IPS-NIHi11 (cell line): Measurements from ENCODE around the gene RIPOR1.

ENCODE experiments used
- DNase-seq: peaks from one replicate; pipeline ENCODE4 v3.0.0; 2012; ENCODE audit warnings: mixed read lengths, low spot score

Gene RIPOR1

DNA sequence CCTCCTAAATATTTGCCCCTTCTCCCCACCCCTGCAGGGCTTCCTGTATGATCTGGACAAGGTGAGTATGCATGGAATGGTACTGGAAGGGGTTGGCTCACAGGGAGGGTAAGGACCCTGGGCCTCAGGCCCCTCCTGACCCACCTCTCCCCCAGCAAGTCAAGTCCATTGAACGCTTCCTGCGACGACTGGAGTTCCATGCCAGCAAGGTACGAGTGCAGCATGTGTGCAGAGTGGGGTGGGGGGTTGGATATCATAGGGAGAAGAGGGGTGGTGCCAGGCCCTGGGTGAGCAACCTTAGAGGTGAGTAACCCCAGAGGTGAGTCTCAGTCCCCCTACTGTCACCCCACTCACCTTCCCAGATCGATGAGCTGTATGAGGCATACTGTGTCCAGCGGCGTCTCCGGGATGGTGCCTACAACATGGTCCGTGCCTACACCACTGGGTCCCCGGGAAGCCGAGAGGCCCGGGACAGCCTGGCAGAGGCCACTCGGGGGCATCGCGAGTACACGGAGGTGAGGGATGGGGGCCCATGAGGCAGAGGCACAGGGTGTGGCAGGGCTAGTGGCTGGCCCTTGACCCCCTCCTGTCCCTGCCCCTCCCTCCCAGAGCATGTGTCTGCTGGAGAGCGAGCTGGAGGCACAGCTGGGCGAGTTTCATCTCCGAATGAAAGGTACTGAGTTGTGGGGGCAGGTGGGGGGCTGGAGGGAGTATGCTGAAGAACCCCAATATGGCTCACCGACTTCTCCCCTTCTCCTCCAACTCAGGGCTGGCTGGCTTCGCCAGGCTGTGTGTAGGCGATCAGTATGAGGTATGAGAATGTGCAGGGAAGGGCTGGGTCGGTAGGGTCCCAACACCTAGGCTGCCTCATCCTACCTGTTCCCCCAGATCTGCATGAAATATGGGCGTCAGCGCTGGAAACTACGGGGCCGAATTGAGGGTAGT is 11.3 kb downstream of the RIPOR1 start:
- no peak for DNase-seq

DNA sequence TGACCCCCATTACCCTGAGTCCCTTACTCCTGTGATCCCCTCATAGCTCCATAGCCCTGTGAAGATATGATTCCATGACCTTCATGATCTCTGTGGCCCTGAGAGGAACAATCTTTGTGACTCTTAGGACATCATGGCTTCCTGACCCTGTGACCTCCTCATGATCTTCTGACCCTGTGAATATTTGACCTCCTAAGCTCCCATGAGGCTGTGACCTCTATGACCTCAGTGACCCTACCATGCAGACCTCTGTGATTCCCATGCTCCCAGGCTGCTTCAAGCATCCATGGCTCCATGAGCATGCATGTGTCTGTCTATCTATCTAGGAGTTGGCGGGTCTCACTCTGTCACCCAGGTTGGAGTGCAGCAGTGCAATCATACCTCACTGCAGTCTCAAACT is 12.1 kb downstream of the RIPOR1 start:
- no peak for DNase-seq

DNA sequence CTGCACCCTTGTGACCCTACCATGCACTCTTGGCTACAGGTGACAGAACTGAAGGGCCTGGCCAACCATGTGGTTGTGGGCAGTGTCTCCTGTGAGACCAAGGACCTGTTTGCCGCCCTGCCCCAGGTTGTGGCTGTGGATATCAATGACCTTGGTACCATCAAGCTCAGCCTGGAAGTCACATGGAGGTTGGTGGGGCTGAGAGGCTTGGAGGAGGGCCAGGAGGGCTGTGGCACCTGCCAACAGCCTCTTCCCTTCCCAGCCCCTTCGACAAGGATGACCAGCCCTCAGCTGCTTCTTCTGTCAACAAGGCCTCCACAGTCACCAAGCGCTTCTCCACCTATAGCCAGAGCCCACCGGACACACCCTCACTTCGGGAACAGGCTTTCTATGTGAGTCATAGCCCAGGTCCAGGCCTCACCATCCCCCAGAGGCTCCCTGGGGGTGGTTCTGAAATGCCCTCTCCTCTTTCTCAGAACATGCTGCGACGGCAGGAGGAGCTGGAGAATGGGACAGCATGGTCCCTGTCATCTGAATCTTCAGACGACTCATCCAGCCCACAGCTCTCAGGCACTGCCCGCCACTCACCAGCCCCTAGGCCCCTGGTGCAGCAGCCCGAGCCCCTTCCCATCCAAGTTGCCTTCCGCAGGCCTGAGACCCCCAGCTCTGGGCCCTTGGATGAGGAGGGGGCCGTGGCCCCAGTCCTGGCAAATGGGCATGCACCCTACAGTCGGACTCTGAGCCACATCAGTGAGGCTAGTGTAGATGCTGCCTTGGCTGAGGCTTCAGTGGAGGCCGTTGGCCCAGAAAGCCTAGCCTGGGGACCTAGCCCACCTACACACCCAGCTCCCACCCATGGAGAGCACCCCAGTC is 13.0 kb downstream of the RIPOR1 start:
- no peak for DNase-seq

DNA sequence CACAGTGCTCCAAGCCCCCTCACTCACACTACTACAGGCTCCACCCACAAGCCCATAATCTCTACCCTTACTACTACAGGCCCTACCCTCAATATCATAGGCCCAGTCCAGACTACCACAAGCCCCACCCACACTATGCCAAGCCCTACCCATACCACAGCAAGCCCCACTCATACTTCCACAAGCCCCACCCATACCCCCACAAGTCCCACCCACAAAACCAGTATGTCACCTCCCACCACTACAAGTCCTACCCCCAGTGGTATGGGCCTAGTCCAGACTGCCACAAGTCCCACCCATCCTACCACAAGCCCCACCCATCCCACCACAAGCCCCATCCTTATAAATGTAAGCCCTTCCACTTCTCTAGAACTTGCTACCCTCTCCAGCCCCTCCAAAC is 13.8 kb downstream of the RIPOR1 start:
- DNase-seq: peak; percentile 82

DNA sequence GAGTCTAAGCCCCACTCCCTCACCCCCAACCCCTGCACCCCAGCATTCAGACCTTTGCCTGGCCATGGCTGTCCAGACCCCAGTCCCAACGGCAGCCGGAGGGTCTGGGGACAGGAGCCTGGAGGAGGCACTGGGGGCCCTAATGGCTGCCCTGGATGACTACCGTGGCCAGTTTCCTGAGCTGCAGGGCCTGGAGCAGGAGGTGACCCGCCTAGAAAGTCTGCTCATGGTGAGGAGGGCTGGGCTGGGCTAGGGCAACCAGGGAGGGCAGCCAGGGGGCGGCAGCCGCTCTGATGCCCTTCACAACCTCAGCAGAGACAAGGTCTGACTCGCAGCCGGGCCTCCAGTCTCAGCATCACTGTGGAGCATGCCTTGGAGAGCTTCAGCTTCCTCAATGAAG is 14.4 kb downstream of the RIPOR1 start:
- no peak for DNase-seq

DNA sequence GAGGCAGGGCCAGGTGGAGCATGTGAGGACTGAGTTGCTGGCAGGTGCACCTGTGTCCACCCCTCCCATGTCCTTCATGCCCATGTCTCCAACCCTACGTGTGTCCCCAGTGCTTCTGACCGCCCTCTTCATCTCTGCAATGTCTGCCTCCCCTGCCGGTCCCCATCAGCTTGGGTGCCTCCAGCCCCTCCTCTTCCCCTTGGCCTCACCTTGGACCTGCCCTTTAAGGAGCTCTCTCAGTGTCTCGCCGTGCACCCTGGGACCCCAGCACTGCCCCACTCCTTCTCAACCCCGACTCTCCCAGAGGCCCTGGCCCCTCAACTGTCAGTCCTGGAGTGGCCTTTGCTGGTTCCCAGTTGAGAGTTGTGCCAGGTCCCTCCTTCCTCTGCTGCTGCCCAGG is 15.0 kb downstream of the RIPOR1 start:
- DNase-seq: peak; percentile 5

DNA sequence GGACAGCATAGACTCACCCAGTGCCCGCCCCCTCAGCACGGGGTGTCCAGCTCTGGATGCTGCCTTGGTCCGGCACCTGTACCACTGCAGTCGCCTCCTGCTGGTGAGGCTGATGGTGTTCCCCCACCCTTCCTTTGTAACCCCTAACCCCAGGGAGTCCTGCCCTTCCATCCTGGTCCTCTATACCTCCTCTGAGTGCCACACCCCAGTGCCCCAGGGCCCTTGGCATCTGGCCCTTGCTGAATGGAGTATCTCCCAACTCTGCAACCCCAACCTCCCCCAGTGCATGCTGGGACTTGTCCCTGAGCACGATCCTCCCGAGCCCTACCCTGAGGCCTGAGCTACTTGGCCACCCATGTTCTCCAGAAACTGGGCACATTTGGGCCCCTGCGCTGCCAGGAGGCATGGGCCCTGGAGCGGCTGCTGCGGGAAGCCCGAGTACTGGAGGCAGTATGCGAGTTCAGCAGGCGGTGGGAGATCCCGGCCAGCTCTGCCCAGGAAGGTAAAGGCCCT is 15.8 kb downstream of the RIPOR1 start:
- peak; percentile 18 for DNase-seq

DNA sequence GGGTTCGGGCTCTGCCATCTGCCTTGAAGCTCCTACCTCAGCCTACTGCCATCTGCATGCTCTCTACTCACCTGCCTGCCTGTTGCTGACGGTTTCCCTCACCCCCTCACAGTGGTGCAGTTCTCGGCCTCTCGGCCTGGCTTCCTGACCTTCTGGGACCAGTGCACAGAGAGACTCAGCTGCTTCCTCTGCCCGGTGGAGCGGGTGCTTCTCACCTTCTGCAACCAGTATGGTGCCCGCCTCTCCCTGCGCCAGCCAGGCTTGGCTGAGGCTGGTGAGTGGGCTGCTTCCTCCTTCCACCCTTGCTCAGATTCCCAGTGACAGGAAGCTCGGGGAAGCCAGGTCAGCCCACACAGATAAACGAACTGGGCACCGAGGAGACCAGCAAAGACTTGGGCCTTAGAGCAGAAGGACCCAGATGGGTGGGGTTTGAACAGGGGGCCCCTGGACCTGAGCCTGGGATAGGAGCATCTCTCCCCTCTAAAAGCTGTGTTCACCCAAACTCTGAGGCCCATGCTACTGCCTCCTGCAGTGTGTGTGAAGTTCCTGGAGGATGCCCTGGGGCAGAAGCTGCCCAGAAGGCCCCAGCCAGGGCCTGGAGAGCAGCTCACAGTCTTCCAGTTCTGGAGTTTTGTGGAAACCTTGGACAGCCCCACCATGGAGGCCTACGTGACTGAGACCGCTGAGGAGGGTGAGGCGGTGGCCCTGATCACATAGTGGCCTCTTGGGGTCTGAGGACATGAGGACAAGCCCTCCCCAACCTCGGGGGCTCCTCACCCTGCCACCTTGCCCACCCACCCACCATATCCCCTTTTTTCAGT is 16.4 kb downstream of the RIPOR1 start:
- DNase-seq: no peak

DNA sequence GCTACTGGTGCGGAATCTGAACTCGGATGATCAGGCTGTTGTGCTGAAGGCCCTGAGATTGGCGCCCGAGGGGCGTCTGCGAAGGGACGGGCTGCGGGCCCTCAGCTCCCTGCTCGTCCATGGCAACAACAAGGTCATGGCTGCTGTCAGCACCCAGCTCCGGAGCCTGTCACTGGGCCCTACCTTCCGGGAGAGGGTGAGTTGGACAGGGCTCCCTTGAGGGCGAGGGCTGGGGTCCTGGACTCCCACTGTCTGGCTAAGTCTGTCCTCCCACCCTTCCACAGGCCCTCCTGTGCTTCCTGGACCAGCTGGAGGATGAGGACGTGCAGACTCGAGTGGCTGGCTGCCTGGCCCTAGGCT is 17.0 kb downstream of the RIPOR1 start:
- DNase-seq: no peak

DNA sequence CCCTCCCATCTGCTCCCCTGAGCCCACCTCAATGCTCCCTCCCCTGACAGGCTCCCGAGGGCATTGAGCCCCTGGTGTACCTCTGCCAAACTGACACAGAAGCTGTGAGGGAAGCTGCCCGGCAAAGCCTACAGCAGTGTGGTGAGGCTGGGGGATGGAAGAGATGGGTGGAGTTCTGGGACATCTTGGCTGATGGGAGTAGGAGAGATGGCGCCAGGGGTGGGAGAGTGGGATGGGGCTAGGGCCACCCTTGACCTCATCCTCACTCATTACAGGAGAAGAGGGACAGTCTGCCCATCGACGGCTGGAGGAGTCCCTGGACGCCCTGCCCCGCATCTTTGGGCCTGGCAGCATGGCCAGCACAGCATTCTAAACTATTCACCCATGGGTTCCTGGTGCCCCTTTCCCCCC is 17.5 kb downstream of the RIPOR1 start:
- no peak for DNase-seq

DNA sequence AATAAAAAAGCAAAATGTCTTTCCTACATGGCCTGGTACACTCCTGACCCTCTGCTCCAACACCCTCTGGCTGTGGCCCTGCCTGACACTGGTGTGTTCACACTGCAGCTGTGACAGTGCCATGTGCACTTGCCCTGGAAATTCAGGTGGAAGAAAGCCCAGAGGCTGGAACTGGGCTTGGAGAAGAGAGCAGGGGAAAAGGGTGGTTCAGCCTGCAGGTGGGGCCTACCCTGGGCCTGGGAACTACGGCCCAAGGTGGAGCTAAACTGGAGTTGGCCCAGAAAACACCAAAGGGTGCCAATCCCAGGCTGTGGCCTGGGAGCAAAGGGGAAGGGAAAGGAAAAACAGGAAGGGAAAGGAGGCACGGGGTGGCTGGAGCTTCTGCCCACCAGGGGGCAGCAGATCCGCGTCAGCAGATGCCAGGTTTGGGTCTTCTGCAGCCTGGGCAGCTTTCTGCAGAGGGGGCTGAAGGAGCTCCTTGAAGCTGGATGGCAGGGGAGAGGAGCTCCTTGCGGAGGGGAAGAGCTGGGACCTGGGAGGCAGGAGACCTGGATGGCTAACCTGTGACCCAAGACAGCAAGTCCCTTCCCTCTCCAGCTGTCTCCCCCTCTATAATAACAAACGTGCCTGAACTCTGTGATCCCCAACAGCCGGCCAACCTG is 18.3 kb downstream of the RIPOR1 start:
- DNase-seq: peak; percentile 93

DNA sequence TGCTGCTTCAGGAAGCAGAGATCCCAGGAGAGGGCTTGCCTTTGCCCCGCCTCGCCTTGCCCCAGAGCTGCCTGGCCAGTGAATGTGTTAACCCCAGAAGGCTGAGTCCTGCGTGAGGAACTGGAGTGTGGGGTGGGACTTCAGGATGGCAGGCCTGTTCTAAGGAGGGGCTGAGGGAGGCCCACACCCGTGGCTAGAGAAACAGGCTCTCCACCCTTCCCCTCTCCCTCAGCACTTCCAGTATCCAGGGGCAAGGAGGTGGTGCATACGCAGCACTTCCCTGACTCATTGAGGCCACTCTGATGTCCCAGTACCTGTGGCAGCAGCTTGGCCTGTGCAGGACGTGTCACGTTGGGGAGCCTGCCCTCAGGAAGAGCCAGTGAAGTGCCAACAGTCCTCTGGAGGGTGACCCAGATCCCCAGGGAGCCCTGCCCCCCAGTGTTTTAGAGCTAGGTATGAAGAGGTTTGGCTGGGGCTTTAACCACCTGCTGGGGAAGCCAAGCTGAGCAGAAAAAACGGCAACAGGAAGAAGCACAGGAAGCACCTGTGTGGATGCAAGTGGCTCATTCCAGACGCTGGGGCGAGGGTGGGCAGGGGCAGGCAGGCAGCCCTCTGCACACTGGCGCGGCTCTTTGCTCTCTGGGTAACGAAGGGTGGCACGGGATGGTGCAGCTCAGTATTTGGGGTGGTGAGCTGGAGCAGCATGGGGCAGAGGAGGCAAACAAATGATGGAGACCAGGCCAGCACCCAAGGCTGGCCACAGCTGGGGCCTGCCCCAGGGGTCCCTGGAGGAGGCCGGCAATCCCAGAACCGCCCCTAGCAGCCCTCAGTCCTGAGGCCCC is 19.0 kb downstream of the RIPOR1 start:
- no peak for DNase-seq

DNA sequence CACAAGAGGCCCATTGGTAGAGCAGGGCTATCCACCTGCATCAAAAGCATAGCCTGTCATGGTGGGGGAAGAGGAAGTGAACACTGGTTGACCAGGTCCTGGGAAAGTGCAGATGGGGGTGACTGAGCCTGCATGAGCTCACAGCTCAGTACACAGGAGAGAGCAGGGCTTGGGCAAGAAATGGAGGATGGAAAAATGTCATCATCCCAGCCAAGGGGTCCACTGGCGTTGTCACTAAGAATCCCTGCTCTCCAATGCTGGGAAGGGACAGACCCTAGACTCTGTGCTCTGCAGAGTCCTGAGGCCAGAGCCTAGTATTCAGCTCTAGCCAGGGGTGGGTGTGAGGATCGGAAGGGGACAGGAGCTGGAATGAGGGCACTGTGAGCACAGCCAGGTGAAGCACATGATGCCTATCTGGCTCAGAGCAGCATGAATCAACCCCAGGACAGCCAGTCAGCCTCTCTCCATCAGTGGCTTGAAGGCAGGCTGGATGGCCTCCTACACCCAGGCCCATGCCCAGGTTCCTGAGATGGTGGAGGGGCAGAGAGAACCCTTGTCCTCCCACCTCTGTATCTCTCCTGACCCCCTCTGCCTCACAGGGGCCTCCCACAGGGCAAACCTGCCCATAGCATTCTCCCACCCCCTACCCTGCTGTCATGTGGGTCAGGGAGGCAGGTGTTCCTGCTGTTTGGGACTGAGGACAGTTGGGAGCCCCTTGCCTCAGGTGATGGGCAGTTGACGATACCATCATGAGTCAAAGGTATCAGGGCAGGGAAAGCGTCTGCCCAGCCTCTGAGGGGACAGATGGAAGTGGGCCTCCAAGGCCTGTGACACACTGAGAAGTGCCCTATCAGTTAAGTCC is 19.9 kb downstream of the RIPOR1 start:
- no peak for DNase-seq

DNA sequence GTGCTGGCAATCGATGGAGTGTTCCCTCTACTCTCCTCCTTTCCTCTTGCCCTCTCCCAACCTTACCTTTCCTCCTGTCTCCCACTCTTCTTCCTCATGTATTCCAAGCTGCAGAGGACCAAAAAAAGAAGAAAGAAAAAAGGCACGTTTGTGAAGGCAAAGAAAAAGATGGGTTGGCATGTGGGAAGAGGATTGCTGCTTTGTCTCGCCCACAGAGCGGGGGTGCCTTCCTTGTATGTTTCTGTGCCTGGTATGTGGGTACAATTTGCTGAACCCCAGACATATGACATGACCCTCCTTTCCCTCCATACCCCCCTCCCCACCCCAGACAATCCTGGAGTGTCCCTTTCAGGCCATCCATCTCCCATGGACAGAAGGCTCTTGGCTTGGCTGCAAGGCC is 20.6 kb downstream of the RIPOR1 start:
- DNase-seq: no peak

DNA sequence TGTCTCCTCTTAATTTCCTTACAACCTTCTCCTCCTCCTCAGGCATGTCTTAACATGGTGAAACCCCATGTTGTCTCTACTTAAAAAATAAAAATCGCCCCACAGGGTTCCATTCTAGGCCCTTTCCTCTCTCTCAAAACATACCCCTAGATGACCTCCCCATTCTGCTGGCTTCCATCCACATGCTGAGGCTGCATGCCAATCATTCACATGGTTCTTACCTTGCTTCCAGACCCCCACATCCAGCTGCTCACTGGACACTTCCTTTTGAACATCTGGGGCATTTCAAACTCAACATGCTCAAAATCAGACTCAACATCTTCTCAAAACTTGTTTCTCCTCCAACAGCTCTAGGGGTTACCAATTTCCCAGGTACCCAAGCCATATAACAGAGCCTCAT is 21.3 kb downstream of the RIPOR1 start:
- DNase-seq: no peak

DNA sequence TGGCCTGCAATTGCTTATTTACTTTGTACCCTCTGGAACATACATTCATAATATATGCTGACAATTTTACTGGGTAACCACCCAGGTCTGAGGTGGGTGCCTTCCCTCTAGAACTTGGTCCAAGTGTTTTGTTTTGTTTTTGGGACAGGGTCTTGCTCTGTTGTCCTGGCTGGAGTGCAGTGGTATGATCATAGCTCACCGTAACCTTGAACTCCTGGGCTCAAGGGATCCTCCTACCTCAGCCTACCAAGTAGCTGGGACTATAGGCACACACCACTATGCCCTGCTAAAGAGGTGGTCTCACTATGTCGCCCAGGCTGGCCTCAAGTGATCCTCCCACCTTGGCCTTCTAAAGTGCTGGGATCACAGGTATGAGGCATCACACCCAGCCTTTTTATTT is 22.5 kb downstream of the RIPOR1 start:
- DNase-seq: no peak

DNA sequence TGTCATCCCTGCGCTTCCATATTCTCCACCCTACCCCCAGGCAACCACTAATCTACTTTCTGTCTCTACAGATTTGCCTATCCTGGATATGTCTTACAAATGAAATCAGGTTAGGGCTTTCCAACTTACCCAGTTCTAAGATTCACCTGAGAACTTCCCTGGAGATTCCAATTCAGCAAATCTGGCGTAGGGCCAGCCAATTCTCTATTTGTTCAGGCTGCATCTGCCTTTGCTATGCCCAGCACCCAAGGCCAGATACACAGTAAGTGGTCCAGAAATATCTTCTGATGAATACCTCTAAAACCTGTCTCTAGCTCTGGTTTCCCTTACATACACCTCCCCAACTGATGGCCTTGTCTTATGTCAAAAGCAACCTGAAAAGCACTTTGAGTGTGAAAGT is 23.3 kb downstream of the RIPOR1 start:
- no peak for DNase-seq

DNA sequence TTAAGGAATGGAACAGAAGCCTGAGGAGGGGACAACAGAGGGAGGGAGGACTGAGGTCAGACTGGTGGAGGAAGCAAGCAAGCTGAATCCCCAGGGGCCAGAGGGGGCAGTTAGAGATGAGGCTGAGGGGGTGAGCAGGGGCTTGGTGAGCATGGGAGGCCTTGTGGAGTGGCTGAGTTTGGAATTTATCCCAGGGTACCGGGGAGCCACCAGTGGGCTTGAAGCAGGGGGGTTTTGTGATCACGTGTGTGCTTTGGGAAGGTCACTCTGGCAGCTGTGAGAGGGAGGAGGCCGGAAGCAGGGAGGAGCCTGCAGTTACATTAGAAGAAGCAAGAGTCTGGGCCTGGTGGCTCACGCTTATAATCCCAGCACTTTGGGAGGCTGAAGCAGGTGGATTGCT is 23.8 kb downstream of the RIPOR1 start:
- peak; percentile 6 for DNase-seq

DNA sequence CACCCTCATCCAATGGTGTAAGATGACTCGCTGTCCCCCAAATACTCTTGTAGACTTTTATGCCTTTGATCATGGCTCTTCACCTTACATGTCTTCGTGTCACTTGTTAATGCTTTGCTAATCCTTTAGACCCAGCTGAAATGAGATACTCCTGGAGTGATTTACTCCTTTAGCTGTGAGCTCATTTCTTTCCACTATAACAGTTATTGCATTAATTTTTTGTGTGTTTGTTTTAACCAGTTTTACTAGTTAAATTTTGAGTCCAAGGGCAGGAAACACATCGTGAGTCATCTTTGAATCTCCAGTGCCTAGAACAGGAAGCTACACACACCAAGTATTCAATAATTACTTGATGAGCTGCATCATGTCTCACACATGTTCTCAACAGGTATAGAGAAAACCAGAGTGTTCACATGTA is 27.2 kb downstream of the RIPOR1 start:
- DNase-seq: no peak

DNA sequence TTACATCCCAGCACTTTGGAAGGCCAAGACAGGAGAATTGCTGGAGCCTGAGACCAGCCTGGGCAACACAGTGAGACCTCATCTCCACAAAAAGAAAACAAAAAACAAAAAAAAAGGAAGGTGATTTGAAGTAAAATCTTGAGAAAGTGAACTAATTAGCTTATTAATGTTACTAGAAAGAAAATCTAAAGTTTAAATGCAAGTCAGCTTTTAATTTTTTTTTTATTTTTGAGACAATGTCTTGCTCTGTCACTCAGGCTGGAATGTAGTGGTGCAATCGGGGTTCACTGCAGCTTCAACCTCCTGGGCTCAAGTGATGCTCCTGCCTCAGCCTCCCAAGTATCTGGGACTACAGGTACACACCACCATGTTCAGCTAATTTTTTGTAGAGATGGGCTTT is 30.2 kb downstream of the RIPOR1 start:
- DNase-seq: no peak
